ENCODE results near the gene RAB10. TPM values are rescaled to one million over a fixed set of nuclear protein-coding genes. Genes with fewer than 3 reads are reported as not detected.

RAB10 gene
- polyA plus RNA-seq, 1 donor from 2014 or later: 169 TPM

DNA sequence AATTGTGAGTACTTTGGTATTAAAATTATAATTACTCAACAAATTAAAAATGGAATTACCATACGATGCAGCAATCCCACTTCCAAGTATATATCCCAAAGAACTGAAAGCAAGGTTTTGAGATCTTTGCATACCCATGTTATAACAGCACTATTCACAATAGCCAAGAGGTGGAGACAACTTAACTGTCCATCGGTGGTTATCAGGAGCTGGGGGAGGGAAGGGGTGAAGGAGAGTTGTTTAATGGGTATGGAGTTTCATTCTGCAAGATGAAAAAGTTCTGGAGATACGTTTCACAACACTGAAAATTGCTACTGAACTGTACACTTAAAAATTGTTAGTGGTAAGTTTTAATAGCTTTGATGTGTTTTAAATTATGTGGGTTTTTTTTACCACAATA is 25.7 kb downstream of the RAB10 start:
- TF ChIP-seq EP300 (conservative IDR thresholded peaks at IDR 0.05; ENCODE audit: poor library complexity, severe bottlenecking): no peak
- TF ChIP-seq EZH2 (IDR thresholded peaks at IDR 0.05; ENCODE audit: borderline replicate concordance, insufficient read depth, low read length, poor library complexity, severe bottlenecking): no peak
- no peak for TF ChIP-seq TAF1 (IDR thresholded peaks at IDR 0.05; ENCODE audit: low read depth)
- TF ChIP-seq RAD21 (conservative IDR thresholded peaks at IDR 0.05): no peak
- no peak for TF ChIP-seq POLR2AphosphoS5 (IDR thresholded peaks at IDR 0.05)
- no peak for TF ChIP-seq MXI1 (conservative IDR thresholded peaks at IDR 0.05; ENCODE audit: poor library complexity, severe bottlenecking)
- no peak for TF ChIP-seq REST (IDR thresholded peaks at IDR 0.05; ENCODE audit: borderline replicate concordance)
- no peak for TF ChIP-seq SMC3 (conservative IDR thresholded peaks at IDR 0.05; ENCODE audit: poor library complexity)
- TF ChIP-seq, protein P1, sequence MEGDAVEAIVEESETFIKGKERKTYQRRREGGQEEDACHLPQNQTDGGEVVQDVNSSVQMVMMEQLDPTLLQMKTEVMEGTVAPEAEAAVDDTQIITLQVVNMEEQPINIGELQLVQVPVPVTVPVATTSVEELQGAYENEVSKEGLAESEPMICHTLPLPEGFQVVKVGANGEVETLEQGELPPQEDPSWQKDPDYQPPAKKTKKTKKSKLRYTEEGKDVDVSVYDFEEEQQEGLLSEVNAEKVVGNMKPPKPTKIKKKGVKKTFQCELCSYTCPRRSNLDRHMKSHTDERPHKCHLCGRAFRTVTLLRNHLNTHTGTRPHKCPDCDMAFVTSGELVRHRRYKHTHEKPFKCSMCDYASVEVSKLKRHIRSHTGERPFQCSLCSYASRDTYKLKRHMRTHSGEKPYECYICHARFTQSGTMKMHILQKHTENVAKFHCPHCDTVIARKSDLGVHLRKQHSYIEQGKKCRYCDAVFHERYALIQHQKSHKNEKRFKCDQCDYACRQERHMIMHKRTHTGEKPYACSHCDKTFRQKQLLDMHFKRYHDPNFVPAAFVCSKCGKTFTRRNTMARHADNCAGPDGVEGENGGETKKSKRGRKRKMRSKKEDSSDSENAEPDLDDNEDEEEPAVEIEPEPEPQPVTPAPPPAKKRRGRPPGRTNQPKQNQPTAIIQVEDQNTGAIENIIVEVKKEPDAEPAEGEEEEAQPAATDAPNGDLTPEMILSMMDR (IDR thresholded peaks at IDR 0.05; ENCODE audit: poor library complexity, severe bottlenecking): no peak
- Histone ChIP-seq H3K27ac (ENCODE audit: low read length) (no peak overlapping the region), H3K4me3 (ENCODE audit: low read length) (no peak overlapping the region), H3K9me3 (ENCODE audit: low read length) (no peaks in the 10 kb centered on the region), H3K4me2 (ENCODE audit: low read length) (no peak overlapping the region), H3K9me2 (ENCODE audit: insufficient read depth, low read length) (no peaks in the 10 kb centered on the region), H3K79me2 (replicated peaks; ENCODE audit: insufficient read depth, low read length) (peaks cover 64% of the 10 kb centered on the region), H3K27me3 (ENCODE audit: insufficient read depth, low read depth, low read length) (no peaks in the 10 kb centered on the region), H3K36me3 (ENCODE audit: insufficient read depth, low read length) (no peaks in the 10 kb centered on the region), H4K20me1 (ENCODE audit: insufficient read depth) (peaks cover 13% of the 10 kb centered on the region), H2AFZ (ENCODE audit: low read depth, low read length) (no peak overlapping the region), H3K9ac (ENCODE audit: low read length) (no peak overlapping the region), H3F3A (ENCODE audit: insufficient read depth, low read length, poor library complexity, severe bottlenecking) (no peaks in the 10 kb centered on the region)

- H3K79me2 ChIP-seq (replicated peaks; ENCODE audit: insufficient read depth, low read length): peaks cover 59% of the 10 kb centered on the region
- no peaks in the 10 kb centered on the region for H3K9me3 ChIP-seq (ENCODE audit: low read length)
- H3F3A ChIP-seq (ENCODE audit: insufficient read depth, low read length, poor library complexity, severe bottlenecking): no peaks in the 10 kb centered on the region
- no peak overlapping the region for H3K9ac ChIP-seq (ENCODE audit: low read length)
- peaks cover 13% of the 10 kb centered on the region for H4K20me1 ChIP-seq (ENCODE audit: insufficient read depth)
- H3K4me2 ChIP-seq (ENCODE audit: low read length): no peak overlapping the region
- no peaks in the 10 kb centered on the region for H3K27me3 ChIP-seq (ENCODE audit: insufficient read depth, low read depth, low read length)
- H3K27ac ChIP-seq (ENCODE audit: low read length): no peak overlapping the region
- TF ChIP-seq EP300 (conservative IDR thresholded peaks at IDR 0.05; ENCODE audit: poor library complexity, severe bottlenecking): no peak
- H2AFZ ChIP-seq (ENCODE audit: low read depth, low read length): no peak overlapping the region
- no peak overlapping the region for H3K4me3 ChIP-seq (ENCODE audit: low read length)
- no peaks in the 10 kb centered on the region for H3K36me3 ChIP-seq (ENCODE audit: insufficient read depth, low read length)
- no peaks in the 10 kb centered on the region for H3K9me2 ChIP-seq (ENCODE audit: insufficient read depth, low read length)
These were observed 27.7 kb downstream of the RAB10 start for GRCh38 chr2:26061539-26061938.

- Histone ChIP-seq H2AFZ (ENCODE audit: low read depth, low read length) (no peak overlapping the region), H3K79me2 (replicated peaks; ENCODE audit: insufficient read depth, low read length) (peaks cover 57% of the 10 kb centered on the region), H3K27ac (ENCODE audit: low read length) (no peak overlapping the region), H3K36me3 (ENCODE audit: insufficient read depth, low read length) (no peaks in the 10 kb centered on the region), H3F3A (ENCODE audit: insufficient read depth, low read length, poor library complexity, severe bottlenecking) (no peaks in the 10 kb centered on the region), H3K4me3 (ENCODE audit: low read length) (no peak overlapping the region), H3K4me2 (ENCODE audit: low read length) (no peak overlapping the region), H4K20me1 (ENCODE audit: insufficient read depth) (no peaks in the 10 kb centered on the region), H3K9me2 (ENCODE audit: insufficient read depth, low read length) (no peaks in the 10 kb centered on the region), H3K9me3 (ENCODE audit: low read length) (no peaks in the 10 kb centered on the region), H3K27me3 (ENCODE audit: insufficient read depth, low read depth, low read length) (no peaks in the 10 kb centered on the region), H3K9ac (ENCODE audit: low read length) (no peak overlapping the region)
- TF ChIP-seq RAD21 (conservative IDR thresholded peaks at IDR 0.05): no peak
These were observed 31.0 kb downstream of the RAB10 start for GRCh38 chr2:26064846-26065245.
